GM19099 (cell line): ENCODE results near the gene ZNF467.

Experiments
- POLR2A ChIP-seq: IDR thresholded peaks from 3 replicates; pipeline ENCODE4 v1.6.1; 2011; ENCODE audit warnings: low read depth; ENCODE audit not compliant: insufficient read length; ENCODE audit errors: extremely low read depth

Gene ZNF467

DNA sequence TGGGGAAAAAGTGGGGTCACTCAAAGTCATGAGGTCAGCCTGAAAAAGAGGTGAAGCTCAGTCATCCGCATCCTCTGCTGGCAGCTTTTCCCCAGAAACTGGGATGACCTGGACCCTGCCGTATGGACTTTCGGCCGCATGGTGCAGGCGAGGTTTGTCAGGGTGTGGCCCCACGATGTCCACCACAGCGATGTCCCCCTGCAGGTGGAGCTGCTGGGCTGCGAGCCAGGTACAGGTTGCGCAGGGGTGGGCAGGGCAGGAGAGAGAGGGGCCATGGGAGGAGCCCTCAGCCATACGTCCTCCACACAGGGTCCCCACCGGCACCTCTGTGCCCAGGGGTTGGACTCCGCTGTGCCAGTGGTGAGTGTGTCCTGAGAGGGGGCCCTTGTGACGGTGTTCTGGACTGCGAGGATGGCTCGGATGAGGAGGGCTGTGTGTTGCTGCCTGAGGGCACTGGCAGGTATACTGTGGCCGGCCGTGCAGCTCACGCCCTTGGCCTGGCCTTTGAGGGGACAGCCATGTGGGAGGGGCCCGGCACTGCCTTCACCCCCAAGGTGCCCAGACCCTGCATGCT lies 23.0 kb upstream of the ZNF467 start:
- TF ChIP-seq POLR2A: no peak

DNA sequence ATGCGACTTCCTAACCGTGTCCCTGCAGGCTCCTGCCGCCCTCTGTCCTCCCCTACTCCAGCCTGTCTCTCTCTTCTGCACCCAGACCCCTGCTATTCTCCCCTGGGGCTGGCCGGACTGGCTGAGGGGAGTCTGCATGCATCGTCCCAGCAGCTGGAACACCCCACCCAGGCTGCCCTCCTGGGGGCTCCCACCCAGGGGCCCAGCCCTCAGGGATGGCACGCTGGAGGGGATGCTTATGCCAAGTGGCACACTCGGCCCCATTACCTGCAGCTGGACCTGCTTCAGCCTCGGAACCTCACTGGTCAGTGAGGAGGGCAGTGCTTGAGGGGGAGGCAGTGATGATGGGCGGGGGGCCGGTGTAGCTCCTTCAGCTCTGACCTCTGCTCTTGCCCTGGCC lies 21.7 kb upstream of the ZNF467 start:
- TF ChIP-seq POLR2A: no peak

DNA sequence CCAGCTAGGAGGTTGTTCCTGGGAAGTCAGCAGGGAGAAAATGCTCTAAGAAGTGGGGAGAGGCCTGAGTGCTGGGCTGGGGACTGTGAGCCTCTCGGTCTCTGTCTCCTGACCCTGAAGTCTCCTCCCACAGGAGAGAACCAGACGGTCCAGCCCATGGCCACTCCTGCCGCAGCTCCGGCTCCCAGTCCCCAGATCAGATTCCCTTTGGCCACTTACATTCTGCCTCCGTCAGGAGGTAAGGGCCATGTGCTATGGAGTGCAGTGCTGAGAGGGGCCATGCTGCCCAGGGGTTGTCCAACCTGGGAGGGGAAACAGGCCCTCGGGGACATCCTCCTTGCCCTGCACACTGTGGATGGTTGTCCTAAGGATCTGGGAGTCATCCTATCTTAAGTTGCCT lies 21.3 kb upstream of the ZNF467 start:
- no peak for TF ChIP-seq POLR2A

GRCh38 chr7:149793261-149793660 lies 19.9 kb upstream of the ZNF467 start:
- no peak for TF ChIP-seq POLR2A

GRCh38 chr7:149792220-149792595 lies 18.8 kb upstream of the ZNF467 start:
- TF ChIP-seq POLR2A: no peak

GRCh38 chr7:149791411-149792219 lies 18.2 kb upstream of the ZNF467 start:
- TF ChIP-seq POLR2A: no peak

- no peak for TF ChIP-seq POLR2A
Measured at GRCh38 chr7:149790754-149791360, 17.5 kb upstream of the ZNF467 start.

- TF ChIP-seq POLR2A: no peak
Measured at GRCh38 chr7:149790146-149790548, 16.8 kb upstream of the ZNF467 start.

DNA sequence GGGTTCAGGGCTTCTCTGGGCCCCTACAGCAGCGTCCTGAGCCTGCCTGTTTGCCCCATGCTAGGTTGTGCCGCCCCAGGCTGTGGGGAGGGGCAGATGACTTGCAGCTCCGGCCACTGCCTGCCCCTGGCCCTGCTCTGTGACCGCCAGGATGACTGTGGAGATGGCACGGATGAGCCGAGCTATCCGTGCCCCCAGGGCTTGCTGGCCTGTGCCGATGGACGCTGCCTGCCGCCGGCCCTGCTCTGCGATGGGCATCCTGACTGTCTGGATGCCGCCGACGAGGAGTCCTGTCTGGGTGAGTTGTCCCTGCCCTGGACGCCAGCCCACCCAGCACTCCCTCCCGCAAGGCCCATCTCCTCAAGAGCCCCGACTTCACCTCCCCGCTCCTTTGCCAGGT lies 15.7 kb upstream of the ZNF467 start:
- TF ChIP-seq POLR2A: no peak

- TF ChIP-seq POLR2A: no peak
Measured at GRCh38 chr7:149788300-149788851, 15.0 kb upstream of the ZNF467 start.

GRCh38 chr7:149787428-149788299 lies 14.3 kb upstream of the ZNF467 start:
- no peak for TF ChIP-seq POLR2A

- no peak for TF ChIP-seq POLR2A
Measured at GRCh38 chr7:149785983-149786382, 12.6 kb upstream of the ZNF467 start.

DNA sequence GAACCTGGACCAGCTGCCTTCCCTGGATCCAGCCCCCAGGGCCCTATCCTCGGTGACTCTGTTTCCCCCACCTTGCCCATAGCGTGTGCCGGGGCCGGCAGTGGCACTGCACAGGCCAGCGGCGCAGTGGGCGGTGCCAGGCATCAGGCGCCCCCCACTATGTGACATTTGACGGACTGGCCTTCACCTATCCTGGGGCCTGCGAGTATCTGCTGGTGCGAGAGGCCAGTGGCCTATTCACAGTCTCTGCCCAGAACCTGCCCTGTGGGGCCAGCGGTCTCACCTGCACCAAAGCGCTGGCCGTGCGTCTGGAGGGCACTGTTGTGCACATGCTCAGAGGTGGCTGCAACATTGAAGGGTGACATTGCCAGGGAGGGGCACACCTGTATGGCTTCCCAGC lies 12.0 kb upstream of the ZNF467 start:
- no peak for TF ChIP-seq POLR2A

GRCh38 chr7:149784251-149784608 lies 10.8 kb upstream of the ZNF467 start:
- no peak for TF ChIP-seq POLR2A
